Subcutaneous adipose tissue (tissue), 4 donors: ENCODE results near the gene VASH1. TPM values are rescaled to one million over a fixed set of nuclear protein-coding genes. Genes with fewer than 3 reads are reported as not detected.

Experiments
- total RNA-seq, 4 donors: library from RNA; depleted of rRNA; stranded (reverse); fragments of >200 nt; gene quantifications; one replicate each; pipeline ENCODE4 v1.1.0, GENCODE V29; 2016
- TF ChIP-seq, protein P1 (sequence below): fragments of 450-650 bp; IDR thresholded peaks from one replicate; pipeline ENCODE4 v1.5.1; 2016; ENCODE audit warnings: low read depth, mild to moderate bottlenecking, control low read depth, antibody characterized with exemption, moderate library complexity

VASH1 gene
- total RNA-seq, 4 donors from 2014 or later = 2.4 to 11.4 (median 8.5) TPM

DNA sequence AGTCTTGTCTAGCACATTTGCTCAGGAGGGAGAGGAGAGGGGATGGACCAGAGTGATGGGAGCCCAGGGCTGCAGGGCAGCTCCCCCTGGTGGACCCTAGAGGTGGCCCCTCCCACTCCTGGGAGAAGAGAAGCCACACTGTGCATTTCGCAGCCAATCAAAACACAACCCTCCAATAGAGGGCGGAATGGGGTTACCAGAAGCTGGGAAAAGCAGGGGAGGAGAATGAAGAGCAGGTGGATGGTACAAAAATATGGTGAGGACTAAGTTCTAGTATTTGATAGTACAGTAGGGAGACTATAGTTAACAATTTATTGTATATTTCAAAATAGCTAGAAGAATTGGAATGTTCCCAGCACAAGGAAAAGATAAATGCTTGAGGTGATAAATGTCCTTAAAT, 23.6 kb downstream of the VASH1 start:
- TF ChIP-seq, protein P1, sequence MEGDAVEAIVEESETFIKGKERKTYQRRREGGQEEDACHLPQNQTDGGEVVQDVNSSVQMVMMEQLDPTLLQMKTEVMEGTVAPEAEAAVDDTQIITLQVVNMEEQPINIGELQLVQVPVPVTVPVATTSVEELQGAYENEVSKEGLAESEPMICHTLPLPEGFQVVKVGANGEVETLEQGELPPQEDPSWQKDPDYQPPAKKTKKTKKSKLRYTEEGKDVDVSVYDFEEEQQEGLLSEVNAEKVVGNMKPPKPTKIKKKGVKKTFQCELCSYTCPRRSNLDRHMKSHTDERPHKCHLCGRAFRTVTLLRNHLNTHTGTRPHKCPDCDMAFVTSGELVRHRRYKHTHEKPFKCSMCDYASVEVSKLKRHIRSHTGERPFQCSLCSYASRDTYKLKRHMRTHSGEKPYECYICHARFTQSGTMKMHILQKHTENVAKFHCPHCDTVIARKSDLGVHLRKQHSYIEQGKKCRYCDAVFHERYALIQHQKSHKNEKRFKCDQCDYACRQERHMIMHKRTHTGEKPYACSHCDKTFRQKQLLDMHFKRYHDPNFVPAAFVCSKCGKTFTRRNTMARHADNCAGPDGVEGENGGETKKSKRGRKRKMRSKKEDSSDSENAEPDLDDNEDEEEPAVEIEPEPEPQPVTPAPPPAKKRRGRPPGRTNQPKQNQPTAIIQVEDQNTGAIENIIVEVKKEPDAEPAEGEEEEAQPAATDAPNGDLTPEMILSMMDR = no peak

DNA sequence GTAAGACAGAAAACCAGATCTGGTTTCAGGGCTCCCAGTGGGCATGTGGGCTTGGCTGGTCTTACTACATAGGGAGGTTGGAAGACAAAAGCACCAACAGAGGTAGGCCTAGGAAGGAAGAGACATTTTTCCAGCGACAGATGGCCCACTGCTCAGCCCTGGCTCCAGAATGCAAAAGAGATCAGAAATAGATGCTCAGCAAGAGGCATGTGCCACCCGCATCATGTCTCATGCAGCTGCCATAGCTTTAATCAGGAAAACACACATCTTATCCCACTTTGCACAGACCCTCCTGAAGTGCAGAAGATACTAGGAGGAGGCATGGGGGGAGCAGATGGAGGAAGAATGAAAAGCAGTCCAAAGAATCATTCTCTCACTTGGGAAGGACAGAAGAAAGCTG, 25.3 kb downstream of the VASH1 start:
- TF ChIP-seq, protein P1 = no peak

DNA sequence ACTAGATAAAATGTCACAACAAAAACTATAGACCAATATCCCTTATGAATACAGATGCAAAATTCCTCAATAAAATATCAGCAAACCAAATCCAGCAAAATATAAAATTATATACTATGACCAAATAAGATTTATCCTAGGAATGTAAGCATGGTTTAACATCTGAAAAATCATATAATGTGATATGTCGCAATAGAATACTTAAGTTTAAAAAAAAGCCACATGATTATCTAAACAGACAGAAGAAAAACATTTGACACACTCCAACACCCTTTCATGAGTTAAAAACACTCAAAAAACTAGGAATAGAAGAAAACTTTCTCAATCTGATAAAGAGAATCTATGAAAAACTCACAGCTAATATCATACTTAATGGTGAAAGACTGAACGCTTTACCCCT, 31.2 kb downstream of the VASH1 start:
- TF ChIP-seq, protein P1 = no peak

- TF ChIP-seq, protein P1 = no peak
Observed at GRCh38 chr14:76793324-76793723, 32.1 kb downstream of the VASH1 start.

DNA sequence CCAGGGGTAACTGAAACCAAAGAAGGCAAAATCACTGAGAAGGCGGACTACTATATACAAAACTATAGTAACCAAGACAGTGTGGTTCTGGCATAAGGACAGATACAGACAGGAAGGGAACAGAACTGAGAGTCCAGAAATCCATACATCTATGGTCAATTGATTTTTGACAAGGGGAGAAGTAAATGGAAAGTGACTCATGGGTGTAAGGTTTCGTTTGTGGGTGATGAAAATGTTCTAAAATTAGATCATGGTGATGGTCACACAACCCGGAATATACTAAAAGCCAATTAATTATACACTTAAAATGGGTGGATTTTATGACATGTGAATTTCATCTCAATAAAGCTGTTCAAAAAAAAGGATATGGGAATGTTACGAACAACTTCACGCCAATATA, 32.7 kb downstream of the VASH1 start:
- TF ChIP-seq, protein P1 = no peak

DNA sequence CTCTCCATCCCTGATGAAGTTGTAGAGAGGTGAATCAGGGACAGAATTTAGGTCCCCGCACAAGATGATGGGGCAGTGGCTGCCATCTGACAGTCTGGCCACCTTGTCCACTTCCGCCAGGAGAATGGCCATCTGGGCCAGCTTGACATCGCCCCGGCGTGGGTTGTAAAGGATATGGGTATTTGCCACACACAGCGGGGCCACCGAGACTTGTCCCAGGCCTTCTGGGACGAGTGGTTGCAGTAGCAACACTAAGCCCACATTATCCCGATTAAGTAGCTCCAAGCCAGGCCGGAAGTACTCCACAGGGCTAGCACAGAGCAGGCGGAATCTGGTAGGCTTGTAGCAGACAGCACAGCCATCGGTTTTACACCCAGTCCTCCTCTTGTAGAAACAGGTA, 45.2 kb downstream of the VASH1 start:
- TF ChIP-seq, protein P1 = no peak

DNA sequence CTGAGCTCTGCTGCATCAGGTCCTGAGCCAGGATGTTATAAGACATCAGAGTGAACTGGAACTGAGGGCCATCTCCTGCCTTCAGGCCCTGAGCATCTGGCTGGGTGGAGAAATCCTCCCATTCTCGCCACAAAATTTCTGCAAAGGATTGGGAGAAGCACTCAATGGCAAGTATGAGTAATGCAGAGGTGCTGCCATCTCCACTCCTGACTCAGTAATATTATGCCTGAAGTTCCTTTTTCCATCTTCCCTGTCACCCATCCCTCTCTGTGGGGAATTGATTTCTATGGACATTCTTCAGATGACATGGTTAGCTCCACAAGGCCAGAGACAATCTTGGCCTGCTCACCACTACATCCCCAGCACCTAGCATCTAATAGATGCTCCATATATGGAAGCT, 46.7 kb downstream of the VASH1 start:
- TF ChIP-seq, protein P1 = no peak
